Panc1 (cell line): ENCODE measurements around the gene HIPK2.

Source experiments
- CTCF ChIP-seq: fragments of 450-650 bp; IDR thresholded peaks from 2 replicates; pipeline ENCODE4 v1.5.1; 2017; ENCODE audit warnings: mild to moderate bottlenecking
- POLR2AphosphoS5 ChIP-seq: IDR thresholded peaks from 2 replicates; pipeline ENCODE4 v1.6.1; 2012; ENCODE audit warnings: mild to moderate bottlenecking, low read depth, low read length, moderate library complexity
- REST ChIP-seq, 2 experiments: IDR thresholded peaks; 2 replicates each; pipeline ENCODE4 v1.6.1; 2011 to 2012; ENCODE audit warnings: low read depth in 2 of 2, control low read depth in 1 of 2, low read length in 1 of 2, mild to moderate bottlenecking in 1 of 2, moderate library complexity in 1 of 2; ENCODE audit not compliant: insufficient read depth in 1 of 2
- SIN3A ChIP-seq: IDR thresholded peaks from 2 replicates; pipeline ENCODE4 v1.6.1; 2012; ENCODE audit warnings: low read depth, mild to moderate bottlenecking, low read length, moderate library complexity, borderline replicate concordance; ENCODE audit not compliant: insufficient read depth
- TCF7L2 ChIP-seq: IDR thresholded peaks from 2 replicates; pipeline ENCODE4 v1.6.1; 2011; ENCODE audit warnings: mild to moderate bottlenecking, low read depth, low read length, inconsistent platforms

GRCh38 chr7:139769066-139769465 lies 8.7 kb downstream of the HIPK2 start:
- no peak for TF ChIP-seq CTCF
- no peak for TF ChIP-seq REST (IDR thresholded peaks at IDR 0.05; ENCODE audit: insufficient read depth in 1 of 2, low read depth in 2 of 2, low read length in 1 of 2)
- no peak for TF ChIP-seq POLR2AphosphoS5
- TF ChIP-seq SIN3A = no peak
- no peak for TF ChIP-seq TCF7L2
